NCI-H748 (cell line): ENCODE data around the gene PLEKHG7.

Source experiments
- DNase-seq: peaks from one replicate; lab custom pipeline; 2025; ENCODE audit not compliant: unreplicated experiment; lab: John Stamatoyannopoulos, UW

Gene PLEKHG7

DNA sequence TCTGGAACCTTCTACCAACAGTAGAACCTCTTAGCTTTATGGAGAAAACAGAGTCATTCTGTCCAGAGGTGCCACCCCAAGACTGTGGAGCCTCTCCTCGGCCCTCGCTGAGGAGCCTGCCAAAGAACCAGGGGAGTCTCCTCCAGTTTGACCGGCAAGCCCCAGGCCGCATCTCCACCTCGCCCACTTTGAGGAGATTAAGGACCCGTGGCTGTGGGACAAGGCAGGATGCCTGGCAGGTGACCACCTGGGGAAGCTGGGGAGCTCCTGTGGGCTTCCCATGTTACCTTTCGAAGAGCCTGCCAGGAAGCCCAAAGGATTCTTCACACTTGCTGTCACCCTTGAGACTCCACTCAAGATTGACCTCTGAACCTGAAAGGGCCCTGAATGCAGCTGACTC is 3.8 kb downstream of the PLEKHG7 start:
- DNase-seq: no peak

DNA sequence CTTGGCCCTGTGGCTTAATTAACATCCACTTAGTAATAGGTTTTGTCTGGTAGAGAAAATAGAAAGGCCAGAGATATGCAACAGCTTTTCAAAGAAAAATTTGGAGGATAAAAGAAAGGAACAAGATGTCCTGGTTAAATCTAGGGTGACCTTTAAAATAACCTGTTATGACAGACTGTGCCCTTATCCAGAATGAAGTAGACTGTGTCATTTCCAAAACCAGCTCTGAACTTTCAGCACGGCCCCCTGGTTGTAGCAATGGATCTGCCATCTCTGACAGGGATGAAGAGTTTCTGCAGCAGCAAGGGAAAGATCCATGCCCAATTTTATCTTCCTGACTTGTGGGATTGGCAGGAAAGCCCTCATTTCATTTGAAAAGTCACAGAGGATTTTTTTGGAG is 5.1 kb downstream of the PLEKHG7 start:
- no peak for DNase-seq

DNA sequence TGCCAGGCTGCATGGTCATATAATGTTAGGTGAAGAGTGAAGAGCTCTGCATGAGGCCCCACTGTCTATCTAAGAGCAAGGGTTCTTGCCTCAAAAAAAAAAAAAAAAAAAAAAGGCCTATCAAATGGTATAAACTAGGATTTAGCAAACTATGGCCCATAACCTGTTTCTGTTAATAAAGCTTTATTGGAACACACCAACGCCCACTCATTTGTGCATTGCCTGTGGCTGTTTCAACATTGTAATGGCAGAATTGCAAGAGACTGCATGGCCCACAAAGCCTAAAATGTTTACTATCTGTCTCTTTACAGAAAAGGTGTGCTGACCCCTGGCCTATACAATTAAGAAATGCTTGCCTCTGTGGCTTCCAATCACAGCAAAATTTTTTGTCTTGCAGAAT is 12.8 kb downstream of the PLEKHG7 start:
- DNase-seq: no peak

DNA sequence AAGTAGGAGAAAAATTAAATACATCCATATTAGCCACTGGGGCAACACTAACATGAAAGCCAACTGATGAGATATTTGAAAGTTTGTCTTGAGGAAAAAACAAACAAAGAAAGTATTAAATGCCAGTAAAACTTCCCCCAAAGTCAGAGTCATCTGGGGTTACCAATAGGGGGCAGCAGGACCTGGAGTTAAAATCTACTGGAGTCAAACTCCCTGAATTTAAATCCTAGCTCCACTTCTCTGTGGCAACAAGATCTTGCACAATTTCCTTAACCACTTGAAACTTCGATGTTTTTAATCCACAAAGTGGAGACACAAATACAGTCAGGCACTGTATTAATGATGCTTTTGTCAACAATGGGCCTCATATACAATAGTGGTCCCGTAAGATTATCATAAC is 14.4 kb downstream of the PLEKHG7 start:
- DNase-seq: peak; percentile 7

DNA sequence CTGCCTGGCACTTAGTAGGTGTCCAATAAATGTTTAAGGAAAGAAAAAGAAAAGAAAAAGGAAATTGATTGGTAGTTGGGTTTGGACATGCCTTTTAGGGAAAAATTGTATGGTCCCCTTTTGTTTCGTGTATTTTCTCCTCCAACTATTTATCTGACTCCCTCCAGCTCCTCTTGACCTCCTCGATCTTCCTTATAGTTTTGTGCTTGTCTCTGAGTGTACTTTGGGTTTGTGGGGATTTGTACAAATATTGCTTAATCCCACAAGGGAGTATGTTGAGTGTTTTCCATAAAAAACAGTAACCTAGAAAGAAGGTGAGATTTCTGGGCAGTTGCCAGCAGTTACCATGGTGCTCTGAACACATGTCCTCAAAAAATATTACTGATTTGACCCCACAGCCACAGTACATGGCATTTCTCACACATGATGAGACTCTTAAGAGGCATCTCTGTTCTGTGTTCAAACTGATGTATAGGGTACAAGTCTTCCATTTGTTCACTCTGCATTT is 15.7 kb downstream of the PLEKHG7 start:
- DNase-seq: peak; percentile 5

DNA sequence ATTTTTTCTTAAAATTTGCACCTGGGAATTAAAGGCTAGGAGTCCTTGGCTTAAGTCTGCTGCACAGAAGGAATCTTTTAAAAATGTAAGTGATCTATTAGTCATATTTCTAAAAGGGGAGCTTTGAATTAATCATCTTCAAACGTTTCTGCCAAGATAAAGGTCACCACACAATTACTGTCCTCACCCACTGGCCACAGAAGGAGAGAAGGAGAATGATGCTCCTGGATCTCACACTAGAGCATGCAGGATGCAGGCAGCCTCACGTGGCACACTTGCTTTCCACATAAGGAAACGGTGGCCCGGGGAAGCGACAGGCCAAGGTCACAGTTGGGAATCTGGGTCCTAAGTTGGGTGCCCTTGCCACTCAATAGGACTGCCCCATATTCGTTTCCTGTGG is 16.9 kb downstream of the PLEKHG7 start:
- no peak for DNase-seq

DNA sequence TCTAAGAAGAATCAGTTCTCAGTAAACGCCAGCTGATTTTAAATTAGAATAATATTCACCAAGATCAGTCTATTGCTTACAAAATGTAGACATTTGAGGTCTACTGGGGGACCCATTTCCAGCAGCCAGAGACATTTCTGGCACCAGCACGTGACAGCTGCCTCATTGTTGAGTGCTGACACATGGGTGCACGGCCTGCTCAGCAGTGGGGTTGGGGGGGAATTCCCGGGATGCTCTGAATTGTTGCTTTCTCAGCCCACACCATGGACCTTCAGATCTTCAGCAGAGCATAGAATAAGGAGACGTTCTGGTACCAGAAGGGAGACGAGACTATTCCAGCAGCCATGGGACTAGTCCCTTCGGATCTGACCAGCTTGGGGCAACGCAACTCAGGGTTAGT is 18.3 kb downstream of the PLEKHG7 start:
- DNase-seq: no peak

DNA sequence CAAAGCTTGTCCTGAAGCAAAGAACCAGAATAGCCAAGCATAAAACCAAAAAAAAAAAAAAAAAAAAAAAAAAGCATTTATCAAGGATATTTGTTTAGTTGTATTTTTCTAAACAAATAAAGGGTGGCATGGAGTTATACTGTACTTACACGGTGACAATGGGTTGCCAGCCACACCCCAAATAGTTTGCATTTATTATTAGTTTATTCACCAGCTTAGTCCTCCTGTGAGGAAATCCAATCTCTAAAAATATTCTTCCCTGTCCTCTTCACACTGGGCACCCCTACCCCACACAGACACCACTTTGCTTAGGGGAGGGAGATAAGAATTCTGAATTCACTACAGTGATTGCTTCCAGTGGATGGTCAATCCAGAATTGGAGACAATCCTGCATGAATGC is 18.9 kb downstream of the PLEKHG7 start:
- DNase-seq: no peak

DNA sequence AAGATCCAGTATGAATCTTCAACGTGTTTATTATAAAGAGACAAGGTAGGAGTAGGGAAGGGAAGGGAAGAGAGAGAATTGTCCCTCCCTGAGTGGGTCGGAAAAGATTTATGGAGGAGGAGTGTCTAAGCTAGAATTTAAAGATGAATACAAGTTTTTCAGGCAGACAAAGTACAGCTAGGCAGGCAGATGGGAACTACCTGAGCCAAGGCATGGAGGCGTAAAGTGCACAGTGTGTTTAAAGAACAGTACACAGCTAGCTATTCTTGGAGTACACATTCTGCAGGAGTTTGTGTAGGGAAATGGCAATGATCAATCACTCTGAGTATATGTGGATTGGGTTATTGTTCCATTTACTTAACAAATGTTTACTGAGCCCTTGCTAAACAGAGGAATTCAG is 20.1 kb downstream of the PLEKHG7 start:
- no peak for DNase-seq

DNA sequence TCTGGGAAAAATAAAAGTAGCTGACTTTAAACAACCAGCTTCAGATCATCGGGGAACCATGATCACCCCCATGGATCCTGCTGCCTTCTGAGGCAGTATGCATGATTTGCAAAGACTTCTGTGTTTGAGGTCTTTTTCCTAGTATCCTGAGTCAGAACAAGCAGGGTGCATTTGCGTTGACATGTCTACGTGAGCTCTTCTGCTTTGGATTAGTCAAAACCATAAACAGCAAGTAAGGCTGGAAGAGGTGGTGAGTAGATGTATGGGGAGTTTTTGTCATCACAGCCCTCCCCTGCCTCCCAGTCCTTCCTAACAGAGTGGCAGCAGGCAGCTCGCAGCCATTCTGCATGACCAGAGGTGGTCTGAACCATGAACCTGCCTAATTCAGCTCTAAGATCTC is 24.1 kb downstream of the PLEKHG7 start:
- DNase-seq: no peak

DNA sequence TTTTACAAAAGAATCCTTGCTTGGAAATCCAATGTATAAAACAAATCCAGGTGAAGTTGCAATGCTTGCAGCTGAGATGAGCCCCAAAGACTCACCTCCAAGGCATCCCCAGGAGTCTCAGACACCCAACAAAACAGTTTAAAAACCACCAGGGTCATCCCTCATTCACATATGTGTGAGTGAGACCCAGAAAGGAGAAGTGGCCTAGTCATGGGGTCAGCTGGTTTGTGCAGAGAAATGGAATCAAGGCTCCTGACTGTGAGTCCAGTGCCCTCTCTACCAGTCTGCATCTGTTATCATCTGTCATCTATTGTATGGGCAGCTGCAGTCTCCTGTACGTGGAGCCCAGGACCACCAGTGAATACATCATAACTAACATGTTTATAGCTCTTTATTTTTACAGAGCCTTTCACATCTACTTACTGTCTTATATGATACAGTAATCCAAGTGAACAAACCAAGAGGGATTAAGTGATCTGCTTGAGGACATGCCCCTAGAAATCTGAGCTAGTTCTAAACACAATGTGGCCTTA is 27.1 kb downstream of the PLEKHG7 start:
- no peak for DNase-seq

DNA sequence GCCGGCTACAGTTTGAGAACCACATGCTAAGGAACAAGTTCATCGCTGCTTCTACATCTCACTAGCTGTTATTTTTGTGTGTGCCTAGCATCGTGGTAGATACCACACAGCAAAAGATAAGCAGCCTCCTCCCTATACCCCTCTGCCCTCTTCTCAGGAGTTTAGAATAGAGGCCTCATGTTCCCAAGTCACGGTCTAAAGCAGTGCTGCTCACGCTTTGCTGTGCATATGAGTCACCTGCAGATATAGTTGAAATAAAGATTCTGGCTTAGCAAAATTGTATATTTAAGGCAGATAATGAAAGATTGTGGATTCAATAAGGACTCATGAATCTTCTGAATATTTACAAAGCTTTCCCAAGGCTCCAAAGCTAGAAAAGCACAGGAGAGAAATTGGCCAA is 28.0 kb downstream of the PLEKHG7 start:
- DNase-seq: no peak

DNA sequence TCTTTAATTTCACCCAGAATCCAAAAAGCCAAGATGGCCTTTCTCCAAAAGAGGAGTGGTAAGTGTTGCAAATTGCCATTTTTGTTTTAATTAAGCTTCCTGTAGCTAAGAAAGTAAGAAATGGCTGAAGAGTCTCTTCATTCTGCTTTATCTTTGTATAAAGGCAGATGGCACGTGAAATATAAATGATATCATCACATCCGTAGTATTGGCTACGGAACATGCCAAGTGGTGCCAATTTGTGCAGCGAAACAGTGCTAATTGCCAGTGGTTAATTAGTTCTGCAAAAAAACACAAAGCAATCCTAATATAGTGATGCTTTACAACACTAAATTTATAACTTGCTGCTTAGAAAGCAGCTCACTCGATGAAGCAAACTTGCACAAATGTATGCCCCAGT is 29.4 kb downstream of the PLEKHG7 start:
- no peak for DNase-seq

DNA sequence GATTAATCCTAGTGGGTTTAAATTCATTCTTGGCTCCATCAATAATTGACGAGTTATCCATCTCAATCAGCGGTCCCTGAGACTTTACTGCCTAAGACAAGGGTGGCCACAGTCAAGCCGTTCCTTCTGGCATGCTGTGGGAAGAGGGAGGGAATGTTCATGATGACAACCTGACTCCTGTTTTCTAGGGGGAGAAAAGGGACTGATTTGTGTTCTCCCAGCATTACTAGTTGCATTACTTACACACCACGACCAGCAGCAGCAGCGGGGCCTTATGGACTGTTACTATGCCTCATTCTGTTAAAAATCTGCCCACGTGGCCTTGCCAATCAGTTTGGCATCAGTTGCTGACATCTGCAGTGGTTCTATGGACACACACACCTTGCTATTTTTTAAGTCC is 29.9 kb downstream of the PLEKHG7 start:
- no peak for DNase-seq

DNA sequence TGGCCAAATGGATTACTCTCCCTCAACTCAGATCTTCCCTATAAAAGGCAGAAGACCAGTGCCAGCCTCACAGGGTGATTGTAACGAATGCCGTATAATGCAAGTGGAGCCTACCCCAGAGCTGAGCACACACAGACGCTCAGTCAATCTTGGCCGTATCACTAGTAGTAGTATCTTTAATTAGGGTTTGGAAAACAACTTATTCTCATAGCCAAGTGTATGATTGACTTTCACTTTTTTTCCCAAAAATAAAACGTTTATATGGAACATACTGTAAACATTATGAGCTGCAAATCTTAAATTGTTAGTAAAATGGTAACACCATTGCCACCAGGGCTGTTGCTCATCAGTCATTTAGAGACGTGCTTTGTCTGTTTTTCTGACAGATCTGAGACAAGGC is 30.4 kb downstream of the PLEKHG7 start:
- DNase-seq: no peak

DNA sequence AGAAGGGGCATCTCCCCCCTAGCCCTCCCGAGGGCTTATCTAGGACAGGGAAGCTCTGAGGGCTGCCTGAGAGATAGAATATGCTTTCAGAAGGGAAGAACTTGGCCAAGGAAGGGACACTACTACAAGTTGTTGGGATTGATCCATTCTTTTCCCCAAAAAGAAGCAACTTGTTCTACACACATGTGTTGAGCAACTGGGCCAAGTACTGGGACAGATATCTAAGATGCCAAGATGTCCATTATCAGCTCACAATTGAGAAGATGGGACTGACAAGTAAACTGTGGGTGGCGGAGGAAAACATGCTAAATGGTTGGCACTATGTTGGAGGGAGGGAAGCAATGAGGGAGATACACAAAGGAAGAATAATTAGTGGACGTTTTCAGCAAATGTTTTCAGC is 30.9 kb downstream of the PLEKHG7 start:
- DNase-seq: no peak

DNA sequence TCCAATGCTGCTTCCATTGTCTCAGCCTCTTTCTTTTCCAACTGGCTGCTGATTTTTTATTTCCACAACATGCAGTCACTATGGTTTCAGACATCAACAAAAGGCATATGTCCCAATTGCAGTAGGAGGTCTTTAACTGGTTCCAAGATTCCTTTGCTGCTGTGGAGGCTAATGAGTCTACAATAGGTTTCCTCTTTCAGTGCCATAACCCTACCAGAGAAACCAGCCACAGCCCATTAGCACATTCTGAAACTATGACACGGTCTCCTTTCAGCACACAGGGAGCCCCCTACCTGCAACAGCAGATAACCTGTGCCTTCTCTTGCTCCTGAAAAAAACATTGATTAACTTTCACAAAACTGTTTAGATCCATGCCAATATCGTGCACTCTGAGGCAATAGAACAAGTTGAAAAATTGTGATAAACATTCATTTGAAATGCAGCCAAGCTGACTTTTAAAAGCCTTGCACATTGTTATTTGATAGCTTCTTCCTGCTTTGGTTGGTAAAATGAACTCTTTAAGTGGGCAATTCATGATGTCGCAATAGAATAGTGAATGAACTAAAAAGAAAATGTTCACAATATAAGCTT is 32.4 kb downstream of the PLEKHG7 start:
- peak; percentile 87 for DNase-seq

DNA sequence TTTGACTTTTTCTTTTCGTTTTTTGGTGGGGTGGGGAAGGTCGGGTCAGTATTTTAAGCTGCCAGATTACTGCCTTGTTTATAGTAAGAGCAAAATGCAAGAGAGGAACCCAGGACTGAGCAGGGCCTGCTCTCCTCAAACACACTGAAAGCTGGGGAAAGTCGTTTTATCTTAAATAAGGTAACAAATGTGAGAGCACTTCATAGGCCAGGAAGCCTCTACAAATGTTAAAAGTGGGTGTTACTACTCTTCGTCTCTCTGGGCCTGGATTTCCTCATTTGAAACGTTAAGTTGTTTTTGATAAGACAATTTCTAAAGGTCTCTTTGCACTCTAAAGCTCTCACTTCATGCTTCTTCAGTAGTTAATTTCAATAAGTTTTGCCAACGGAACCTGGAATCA is 33.8 kb downstream of the PLEKHG7 start:
- DNase-seq: no peak

DNA sequence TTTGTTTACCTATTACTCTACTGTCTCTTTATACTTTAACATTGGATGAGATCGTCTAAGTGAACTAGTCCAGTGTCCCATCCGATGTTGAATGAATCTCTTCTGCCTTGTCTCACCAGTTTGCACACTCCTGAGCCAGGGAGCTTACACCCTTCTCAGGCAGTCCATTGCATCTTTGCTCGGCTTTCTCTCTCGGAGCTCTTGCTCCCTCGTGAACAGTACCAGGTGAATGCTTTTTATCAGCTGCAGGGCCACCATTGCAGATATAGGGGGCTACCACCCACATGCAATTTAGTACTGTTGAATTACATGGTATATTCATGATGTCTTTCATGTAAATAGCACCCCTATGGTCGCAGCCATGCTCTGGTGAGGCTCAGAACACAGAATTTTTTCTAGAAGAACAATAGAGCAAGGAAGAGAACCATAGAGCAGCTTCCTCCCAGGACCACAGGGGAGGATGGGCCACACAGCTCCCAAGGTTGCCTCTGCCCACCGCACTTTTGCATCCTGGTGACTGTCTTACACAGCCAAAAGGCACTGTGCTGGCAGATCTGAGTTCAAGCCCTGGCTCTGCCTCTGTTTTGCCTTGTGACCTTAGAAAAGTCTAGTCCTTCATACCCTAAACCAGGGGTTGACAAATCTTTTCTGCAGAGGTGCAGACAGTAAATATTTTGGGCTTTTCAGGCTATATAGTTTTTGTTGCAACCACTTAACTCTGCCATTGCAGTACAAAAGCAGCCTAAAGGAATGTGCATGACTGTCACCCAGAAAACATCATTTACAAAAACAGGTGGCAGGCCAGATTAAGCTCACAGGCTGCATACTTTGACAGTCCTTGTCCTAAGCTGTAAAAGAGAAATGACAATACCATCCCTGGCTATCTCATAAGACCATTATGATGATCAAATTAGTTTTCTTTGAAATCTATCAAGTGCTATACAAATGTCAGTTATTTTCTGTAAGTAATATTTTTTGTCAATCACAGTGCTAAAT is 35.4 kb downstream of the PLEKHG7 start:
- DNase-seq: no peak

DNA sequence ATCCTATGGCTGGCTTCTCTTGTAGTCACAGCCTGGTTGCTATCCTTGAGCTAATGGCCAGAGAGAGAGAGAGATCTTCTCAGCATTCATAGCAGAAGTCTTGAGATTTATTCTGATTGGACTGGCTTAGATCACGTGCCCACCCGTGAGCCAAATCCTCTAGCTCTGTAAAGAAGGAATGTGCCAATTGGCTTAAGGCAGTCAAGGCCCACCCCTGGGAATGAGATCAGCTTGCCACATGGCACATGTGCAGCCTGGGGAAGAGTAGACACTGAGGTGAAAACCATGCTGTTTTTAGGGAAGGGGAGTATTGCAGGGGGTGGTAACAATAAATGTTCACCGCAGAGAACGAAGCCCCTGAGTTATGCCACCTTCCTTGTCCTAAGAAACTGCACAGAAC is 36.3 kb downstream of the PLEKHG7 start:
- no peak for DNase-seq

DNA sequence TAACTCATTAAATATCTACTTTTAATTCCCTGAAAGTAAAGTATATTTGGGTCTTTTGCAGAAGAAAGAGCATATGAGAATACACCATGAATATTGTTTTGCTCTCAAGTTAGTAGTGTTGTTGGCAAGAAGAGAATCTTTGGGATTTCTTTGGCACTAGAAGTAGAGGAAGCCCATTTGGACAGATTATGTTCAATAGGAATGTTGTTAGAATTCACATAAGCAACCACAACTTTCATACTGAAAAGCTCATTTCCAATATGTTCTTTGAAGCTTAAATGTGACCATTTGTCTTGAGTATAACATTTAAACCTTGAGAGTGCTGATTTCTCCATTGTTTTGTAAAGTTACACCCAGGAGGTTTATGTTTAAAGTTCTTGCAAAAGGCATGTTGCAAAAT is 37.6 kb downstream of the PLEKHG7 start:
- no peak for DNase-seq

DNA sequence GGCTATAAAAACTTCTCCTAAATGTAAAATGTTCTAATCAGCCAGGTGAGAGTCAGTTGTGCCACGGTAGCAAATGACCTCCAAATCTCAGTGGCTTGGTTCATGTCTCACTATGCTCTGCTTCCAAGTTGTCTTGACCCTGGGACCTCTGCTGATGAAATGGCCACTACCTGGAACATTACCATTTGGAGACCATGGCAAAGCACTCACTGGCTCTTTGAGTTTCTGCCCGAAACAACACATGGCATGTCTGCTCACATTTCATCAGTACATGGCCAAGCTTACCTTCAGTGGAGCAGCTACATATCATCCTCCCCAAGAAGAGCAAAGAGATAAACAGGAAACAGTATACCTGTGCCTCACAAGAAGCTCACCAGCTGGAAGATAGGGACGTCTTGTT is 40.2 kb downstream of the PLEKHG7 start:
- DNase-seq: no peak
